Adrenal gland (tissue), 5 donors: ENCODE measurements around the gene OTOF.

Experiments used
- CTCF ChIP-seq, 6 experiments: fragments of 450-650 bp in 4 of 6; fragments of 200-600 bp in 2 of 6; sonication (generic) in 1 of 6; IDR thresholded peaks; 1 replicate in 5 of 6; 2 replicates in 1 of 6; pipeline versions ENCODE4 v1.5.1 to v1.8.0; 2016 to 2021; ENCODE audit warnings: antibody characterized with exemption in 6 of 6, mild to moderate bottlenecking in 2 of 6, moderate library complexity in 1 of 6
- POLR2A ChIP-seq, 2 donors: fragments of 450-650 bp; IDR thresholded peaks; one replicate each; pipeline ENCODE4 v1.6.1; 2017; ENCODE audit warnings: antibody characterized with exemption in 2 of 2, mild to moderate bottlenecking in 2 of 2, moderate library complexity in 1 of 2
- donor health status: DM: no; HTN: no; CAD: no.

- TF ChIP-seq CTCF (IDR thresholded peaks at IDR 0.05) (no peak), POLR2A (IDR thresholded peaks at IDR 0.05) (no peak)
Observed at GRCh38 chr2:26449278-26450030, 28.5 kb downstream of the OTOF start.
